ENCODE data around the gene NDUFS3. TPM values are rescaled to one million over a fixed set of nuclear protein-coding genes. Genes with fewer than 3 reads are reported as not detected.

NDUFS3 gene
- total RNA-seq, 3 donors from 2014 or later (not counting 1 experiment from before 2014, with no cell fraction given) = 114 to 138 (median 115) TPM

DNA sequence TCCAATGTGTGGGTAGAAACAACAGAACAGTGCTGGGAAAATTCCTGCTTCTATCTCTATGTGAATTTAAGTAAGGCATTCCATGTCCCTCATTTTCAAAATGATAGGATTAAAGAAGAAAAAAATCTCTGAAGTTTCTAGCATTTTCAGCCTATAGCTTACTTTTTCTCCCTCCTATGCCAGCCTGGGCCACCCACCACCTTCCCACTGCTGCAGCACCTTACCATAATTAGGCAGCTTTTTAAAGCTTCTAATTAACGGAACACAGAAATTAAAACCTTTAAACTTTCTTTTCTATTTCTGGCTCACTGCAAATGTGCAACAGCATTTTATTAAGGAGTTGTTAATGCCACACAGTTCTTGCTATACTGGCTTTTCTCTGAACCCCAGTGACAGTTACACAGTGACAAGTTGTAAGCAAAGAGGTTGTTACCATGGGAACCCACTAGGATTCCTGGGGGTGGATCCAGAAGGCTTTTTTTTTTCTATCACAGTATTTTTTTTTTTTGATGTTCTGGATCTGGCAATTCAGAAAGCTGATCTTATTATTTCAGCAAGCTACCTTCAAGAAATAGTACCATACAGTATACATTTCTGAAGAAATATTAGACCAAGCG lies 46.2 kb upstream of the NDUFS3 start:
- TF ChIP-seq, protein P1, sequence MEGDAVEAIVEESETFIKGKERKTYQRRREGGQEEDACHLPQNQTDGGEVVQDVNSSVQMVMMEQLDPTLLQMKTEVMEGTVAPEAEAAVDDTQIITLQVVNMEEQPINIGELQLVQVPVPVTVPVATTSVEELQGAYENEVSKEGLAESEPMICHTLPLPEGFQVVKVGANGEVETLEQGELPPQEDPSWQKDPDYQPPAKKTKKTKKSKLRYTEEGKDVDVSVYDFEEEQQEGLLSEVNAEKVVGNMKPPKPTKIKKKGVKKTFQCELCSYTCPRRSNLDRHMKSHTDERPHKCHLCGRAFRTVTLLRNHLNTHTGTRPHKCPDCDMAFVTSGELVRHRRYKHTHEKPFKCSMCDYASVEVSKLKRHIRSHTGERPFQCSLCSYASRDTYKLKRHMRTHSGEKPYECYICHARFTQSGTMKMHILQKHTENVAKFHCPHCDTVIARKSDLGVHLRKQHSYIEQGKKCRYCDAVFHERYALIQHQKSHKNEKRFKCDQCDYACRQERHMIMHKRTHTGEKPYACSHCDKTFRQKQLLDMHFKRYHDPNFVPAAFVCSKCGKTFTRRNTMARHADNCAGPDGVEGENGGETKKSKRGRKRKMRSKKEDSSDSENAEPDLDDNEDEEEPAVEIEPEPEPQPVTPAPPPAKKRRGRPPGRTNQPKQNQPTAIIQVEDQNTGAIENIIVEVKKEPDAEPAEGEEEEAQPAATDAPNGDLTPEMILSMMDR (IDR thresholded peaks at IDR 0.05) = no peak
- Histone ChIP-seq H3K4me1 (ENCODE audit: control insufficient read depth, insufficient read depth, low read length) (peaks cover 18% of the 10 kb centered on the region), H3K27ac (ENCODE audit: low read length) (no peak overlapping the region), H3K4me3 (ENCODE audit: low read length) (no peak overlapping the region), H3K9me3 (ENCODE audit: control insufficient read depth, insufficient read depth, low read length) (no peaks in the 10 kb centered on the region), H3K27me3 (ENCODE audit: control insufficient read depth, insufficient read depth, low read length) (no peaks in the 10 kb centered on the region), H3K36me3 (ENCODE audit: control insufficient read depth, insufficient read depth, low read length) (peaks cover 5% of the 10 kb centered on the region)
- Mint-ChIP-seq H3K27ac (peak overlapping the region in 1 of 2 donors; percentile 38), H3K4me3 (no peak overlapping the region), H3K36me3 (no peaks in the 10 kb centered on the region), H3K27me3 (ENCODE audit: low read depth in 2 of 2) (no peaks in the 10 kb centered on the region), H3K9me3 (no peaks in the 10 kb centered on the region), H3K4me1 (peaks cover 22 to 43% of the 10 kb centered on the region in 2 donors)
- peak in 1 of 3 donors; percentile 38 for ATAC-seq
- no peak for DNase-seq
- intact Hi-C loops (cut with micrococcal nuclease) = no loop called here
- WGBS (ENCODE audit: insufficient coverage) = 88% methylated on average over 2 of the region's 2 CpGs

- ATAC-seq (no peak), DNase-seq (no peak)
- no peaks in the 10 kb centered on the region for H3K27me3 ChIP-seq (ENCODE audit: control insufficient read depth, insufficient read depth, low read length)
- no peak overlapping the region for H3K4me3 Mint-ChIP-seq
- peaks cover 27 to 50% of the 10 kb centered on the region in 2 donors for H3K4me1 Mint-ChIP-seq
- H3K9me3 Mint-ChIP-seq = no peaks in the 10 kb centered on the region
- no peak overlapping the region for H3K4me3 ChIP-seq (ENCODE audit: low read length)
- H3K27ac Mint-ChIP-seq = no peak overlapping the region
- peaks cover 2% of the 10 kb centered on the region for H3K36me3 ChIP-seq (ENCODE audit: control insufficient read depth, insufficient read depth, low read length)
- TF ChIP-seq, protein P1 (IDR thresholded peaks at IDR 0.05) = no peak
- WGBS (ENCODE audit: insufficient coverage) = 100% methylated on average over 1 of the region's 2 CpGs
- no peaks in the 10 kb centered on the region for H3K36me3 Mint-ChIP-seq
- peaks cover 18% of the 10 kb centered on the region for H3K4me1 ChIP-seq (ENCODE audit: control insufficient read depth, insufficient read depth, low read length)
- no peaks in the 10 kb centered on the region for H3K27me3 Mint-ChIP-seq (ENCODE audit: low read depth in 2 of 2)
- intact Hi-C loops (cut with micrococcal nuclease) = no loop called here
- H3K27ac ChIP-seq (ENCODE audit: low read length) = no peak overlapping the region
- H3K9me3 ChIP-seq (ENCODE audit: control insufficient read depth, insufficient read depth, low read length) = no peaks in the 10 kb centered on the region
Observed at GRCh38 chr11:47533690-47534151, 45.2 kb upstream of the NDUFS3 start.

DNA sequence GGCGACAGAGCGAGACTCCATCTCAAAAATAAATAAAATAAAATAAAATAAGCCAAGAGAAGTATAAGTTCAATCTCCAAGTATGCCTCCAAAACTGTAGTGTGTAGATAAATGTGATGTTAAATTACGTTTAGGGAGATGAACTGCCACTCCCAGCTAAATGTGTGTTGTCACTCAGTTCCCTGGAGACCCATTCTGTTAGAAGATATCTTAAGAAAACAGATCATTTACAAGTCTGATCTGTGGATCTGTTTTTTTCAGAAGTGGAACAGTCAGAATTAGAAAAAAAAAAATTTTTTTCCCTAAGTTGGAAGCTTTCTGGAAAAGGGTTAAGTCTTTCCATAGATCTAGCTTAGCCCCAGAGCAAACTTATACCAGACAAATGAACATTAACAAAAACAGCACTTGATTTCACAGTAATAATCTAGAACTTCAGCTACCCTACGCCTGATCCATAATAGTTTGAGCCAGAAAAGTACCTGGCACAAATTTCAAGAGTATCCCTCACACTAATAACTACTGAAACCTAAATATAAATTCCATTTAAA lies 44.1 kb upstream of the NDUFS3 start:
- H3K36me3 Mint-ChIP-seq = no peaks in the 10 kb centered on the region
- TF ChIP-seq, protein P1 (IDR thresholded peaks at IDR 0.05) = no peak
- Histone ChIP-seq H3K27me3 (ENCODE audit: control insufficient read depth, insufficient read depth, low read length) (no peaks in the 10 kb centered on the region), H3K36me3 (ENCODE audit: control insufficient read depth, insufficient read depth, low read length) (peaks cover 2% of the 10 kb centered on the region), H3K27ac (ENCODE audit: low read length) (no peak overlapping the region), H3K4me3 (ENCODE audit: low read length) (no peak overlapping the region), H3K9me3 (ENCODE audit: control insufficient read depth, insufficient read depth, low read length) (no peaks in the 10 kb centered on the region), H3K4me1 (ENCODE audit: control insufficient read depth, insufficient read depth, low read length) (peaks cover 25% of the 10 kb centered on the region)
- H3K9me3 Mint-ChIP-seq = no peaks in the 10 kb centered on the region
- no peak overlapping the region for H3K4me3 Mint-ChIP-seq
- no peaks in the 10 kb centered on the region for H3K27me3 Mint-ChIP-seq (ENCODE audit: low read depth in 2 of 2)
- ATAC-seq = no peak
- intact Hi-C loops (cut with micrococcal nuclease) = no loop called here
- DNase-seq = no peak
- no peak overlapping the region for H3K27ac Mint-ChIP-seq
- peaks cover 35 to 60% of the 10 kb centered on the region in 2 donors for H3K4me1 Mint-ChIP-seq
- WGBS (ENCODE audit: insufficient coverage) = 73% methylated on average over 2 of the region's 4 CpGs

Data from natural killer cell (primary cell).